Stimulated activated CD8-positive, alpha-beta memory T cell treated with anti-CD3 and anti-CD28 coated beads, Interleukin-2, amount 100 ng/mL, for 48 hours (primary cell): ENCODE data around the gene PLEKHA8.
"Not testable (repeated sequence)": the region's sequence is repeated elsewhere in the genome, so short reads cannot be mapped to it uniquely, and the experiment has no call there.

Source experiments
- DNase-seq, 2 donors: peaks; one replicate each; pipeline ENCODE4 v3.0.0-alpha.2; 2020; ENCODE audit warnings: low read depth in 2 of 2

PLEKHA8 gene

DNA sequence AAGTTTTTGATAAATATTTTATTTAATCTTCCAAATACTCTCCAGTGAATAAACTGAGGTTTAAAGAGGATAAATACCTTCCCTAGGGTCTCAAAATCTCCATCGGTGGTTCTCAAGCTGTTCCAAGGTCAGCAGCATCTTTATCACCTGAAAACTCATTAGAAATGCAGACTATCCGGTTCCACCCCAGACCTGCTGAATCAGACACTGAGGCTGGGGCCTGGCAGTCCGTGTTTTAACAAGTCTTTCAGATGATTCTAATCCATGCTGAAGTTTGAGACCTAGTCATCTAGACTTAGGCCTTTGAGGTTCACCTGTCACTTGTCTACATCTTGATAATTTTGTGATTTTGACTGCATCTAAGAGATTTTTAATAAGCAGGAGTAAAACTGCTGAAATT lies 37.5 kb downstream of the PLEKHA8 start:
- no peak for DNase-seq

DNA sequence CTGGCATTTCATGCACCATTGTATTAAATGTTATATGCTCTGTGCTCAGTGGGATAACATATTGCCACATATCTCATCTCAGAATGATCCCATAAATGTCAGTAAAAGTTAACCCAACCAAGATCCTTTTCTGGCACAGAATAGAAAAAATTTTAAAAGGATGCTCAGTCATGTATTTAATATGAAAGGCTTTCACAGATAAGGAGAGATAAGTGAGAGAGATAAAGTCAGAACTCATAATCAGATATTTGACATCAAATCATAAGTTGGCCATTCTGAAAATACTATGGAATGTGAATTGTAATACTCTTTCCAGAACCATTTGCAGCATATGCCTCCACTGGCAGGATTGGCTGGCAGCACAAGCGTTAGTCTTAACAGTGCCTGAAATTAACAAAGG lies 38.5 kb downstream of the PLEKHA8 start:
- DNase-seq: no peak

DNA sequence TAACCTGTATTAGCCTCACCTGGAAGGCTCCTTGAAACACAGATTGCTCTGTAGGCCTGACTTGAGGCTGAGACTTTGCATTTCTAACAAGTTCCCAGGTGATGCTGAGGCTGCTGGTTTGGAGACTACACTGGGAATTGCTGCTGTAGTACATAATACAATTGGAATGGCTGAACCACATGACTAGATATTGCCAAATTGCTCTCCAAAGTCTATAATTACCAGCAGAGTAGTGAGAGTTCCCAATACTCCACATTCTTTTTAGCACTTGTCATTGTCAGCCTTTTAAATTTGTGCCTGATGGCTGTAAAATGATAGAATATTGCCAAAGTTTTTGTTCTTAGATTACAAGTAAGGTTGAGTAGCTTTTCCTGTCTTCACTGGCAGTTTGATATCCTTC lies 39.9 kb downstream of the PLEKHA8 start:
- DNase-seq: no peak

DNA sequence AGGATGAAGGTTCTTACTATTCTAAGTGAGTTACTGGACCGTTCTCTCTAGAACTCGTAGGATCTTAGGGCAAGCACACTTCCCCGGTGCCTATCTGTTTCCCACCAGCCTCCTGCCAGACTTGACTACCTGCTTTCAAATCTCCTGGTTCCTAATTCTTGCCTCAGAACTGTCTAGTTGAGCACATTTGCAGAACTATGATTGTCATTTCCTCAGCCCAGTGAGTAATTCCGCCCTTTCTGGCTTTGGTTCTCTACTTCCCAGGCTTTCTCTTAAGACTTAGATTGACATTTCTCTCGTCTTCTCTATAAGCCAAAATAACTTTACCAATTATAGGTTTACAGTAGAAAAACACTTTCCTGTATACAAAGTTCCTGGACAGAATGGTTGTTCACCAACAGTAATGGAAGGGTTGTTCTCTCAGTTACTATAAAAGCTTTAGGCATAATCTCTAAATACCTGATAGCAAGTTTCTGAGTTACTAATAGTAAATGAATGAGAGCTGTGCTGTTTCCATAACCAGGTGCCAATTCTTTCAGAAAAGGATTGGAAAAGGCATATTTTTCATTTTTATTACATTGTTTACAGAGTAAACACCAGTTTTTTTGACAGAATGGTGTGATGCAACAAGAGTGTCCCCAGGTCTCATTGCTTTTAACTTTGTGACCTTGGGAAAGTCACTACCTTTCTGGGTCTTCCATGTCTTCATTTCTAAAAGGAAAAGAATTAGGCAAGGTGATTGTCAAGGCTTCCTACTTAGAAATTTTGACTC lies 41.1 kb downstream of the PLEKHA8 start:
- DNase-seq: no peak

DNA sequence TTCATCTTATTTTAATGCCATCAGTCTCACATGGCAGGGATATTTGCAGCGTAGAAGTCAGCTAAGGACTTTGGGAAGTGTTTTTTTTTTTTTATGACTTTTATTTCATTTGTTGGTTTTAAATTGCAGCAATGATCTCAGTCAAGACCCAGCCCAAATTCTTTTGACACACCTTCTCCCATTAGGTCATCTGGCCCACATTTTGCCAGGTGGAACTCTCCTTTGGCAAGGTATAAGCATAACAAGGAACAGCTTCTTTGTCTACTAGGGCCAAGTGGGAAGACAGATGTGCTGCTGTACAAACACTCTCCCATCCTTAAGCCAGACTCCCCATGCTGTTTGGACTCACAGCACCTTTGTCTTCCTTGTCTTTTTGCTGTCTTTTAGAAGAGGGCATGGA lies 41.8 kb downstream of the PLEKHA8 start:
- DNase-seq: no peak

DNA sequence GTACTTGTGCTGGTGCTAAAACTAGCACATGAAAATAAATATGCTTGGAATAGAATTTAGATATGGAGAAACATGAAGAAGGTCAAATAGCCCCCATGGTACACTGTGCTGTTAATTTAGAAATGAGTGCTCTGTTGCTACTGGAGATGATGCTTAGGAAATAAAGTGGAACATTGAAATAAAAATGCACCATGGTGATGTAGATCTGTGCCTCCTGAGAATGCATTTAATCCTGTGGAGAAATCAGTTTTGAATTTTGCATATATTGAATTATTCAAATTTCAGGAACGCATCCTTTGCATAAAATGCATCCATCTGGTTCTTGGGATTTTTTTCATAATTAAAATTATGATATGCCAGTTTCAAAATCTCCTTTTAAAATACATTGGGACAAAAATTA lies 44.5 kb downstream of the PLEKHA8 start:
- DNase-seq: no peak

DNA sequence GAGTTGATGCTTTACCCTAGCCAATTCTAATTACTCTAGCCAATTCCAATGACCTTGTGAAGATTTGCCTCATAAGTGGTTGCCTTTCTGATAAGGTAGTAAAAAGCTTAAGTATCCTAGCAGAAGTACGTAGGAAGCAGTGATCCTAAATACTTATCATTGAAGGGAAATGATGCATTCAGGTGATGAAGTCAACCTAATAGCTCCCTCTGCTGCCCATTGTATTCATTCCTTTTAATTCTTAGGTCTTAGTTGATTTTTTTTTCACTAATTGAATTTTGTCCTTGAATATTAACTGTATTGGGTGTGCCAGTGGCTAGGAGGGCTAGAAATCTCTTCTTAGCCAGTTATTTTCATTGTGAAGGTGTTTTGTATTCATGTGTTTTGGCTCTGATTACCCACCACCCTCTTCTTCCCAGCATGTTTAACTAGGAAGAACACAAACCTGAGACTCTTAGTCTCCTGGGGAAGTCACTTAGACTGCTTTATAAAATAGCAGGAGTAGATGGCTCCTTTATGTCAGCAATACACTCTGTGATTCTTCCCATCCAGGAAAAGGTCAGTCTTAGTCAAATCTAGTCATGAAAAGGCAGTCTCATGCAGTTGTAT lies 46.3 kb downstream of the PLEKHA8 start:
- no peak for DNase-seq

DNA sequence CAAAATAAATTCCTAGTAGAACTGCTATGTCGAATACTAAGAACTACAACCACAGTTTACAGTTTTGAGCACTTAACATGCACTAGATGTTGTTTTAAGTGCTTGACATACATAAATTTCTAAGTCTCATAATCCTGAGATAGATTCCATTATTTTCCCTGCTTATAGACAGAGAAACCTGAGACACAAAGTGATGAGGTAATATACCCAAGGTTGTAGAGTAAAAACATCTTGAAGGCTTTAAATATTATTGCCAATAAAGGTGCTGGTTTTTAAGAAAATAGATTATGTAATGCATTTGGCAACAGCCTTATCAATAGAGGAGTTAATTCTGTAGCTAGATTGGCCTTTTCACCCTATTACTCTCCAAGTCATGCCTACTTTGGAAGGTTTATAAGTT lies 48.2 kb downstream of the PLEKHA8 start:
- DNase-seq: no peak

DNA sequence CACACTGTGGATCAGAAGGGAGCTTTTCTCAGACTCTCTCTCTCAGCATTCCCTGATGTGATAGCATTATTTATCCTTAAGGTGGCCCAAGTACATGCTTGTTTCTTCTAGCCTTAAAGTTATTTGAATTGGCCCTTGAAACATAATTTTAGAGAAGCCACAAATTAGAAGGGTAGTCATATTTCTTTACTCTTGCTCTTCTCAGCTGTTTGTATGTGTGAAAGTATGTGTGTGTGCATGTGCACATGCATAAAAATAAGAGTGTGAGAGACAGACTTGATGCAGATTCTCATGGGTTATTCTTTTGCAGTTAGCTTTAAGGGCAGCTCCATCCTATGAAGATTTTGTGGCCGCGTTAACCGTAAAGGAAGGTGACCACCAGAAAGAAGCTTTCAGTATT lies 50.1 kb downstream of the PLEKHA8 start:
- DNase-seq: no peak

DNA sequence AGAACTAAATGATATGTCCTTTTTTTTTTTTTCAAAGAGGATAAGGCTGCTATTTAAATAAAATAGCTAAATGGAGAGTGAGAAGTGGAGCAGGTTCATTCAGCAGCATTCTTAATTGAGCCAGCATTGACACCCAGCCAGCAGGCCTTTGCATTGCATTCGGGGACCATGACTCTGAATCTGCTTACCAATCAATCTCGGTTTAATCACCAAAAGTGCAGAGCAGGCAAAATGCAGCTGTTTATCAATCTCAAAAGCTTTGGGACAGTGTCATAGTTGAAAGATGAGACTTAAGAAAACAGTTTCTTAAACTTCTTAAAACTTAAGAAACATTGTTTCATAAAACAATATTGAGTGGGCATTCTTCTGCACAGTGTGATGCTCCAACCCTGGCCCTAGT lies 51.7 kb downstream of the PLEKHA8 start:
- no peak for DNase-seq

DNA sequence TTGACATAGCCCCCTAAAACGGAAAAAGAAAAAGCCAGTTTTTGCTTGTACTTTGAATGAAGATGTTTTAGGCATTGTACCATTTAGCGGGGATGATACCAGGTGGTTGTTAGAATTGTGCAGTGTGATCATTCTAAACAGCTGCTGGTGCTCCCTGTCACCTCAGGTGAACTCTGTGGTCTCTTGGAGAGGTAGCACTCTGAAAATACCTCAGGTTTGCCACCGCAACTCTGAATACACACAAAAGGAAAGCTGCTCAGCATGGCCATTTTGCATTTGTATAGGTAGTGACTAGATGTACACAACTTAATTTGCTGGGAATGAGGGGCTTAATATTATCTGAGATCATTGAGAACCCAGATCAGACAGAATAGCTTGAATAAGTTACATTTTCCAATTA lies 52.6 kb downstream of the PLEKHA8 start:
- DNase-seq: no peak

DNA sequence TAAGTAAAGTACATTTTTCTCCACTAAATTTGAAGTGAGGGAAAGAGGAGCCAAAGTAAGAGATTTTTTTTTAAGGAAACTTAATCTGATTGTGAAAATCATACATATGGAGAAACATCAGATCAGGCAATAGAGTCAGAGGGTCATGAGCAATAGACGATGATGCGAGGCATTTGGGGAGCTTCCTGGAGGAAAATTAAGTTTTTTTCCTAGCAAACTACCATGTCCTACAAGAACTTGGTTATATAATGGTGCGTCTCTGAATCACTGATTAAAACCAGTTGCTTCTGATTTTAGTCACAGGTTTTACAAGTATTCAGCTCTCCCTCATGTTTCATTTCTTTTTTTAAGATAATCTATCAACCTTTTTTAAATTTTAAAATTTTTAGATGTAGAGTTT lies 54.5 kb downstream of the PLEKHA8 start:
- no peak for DNase-seq

DNA sequence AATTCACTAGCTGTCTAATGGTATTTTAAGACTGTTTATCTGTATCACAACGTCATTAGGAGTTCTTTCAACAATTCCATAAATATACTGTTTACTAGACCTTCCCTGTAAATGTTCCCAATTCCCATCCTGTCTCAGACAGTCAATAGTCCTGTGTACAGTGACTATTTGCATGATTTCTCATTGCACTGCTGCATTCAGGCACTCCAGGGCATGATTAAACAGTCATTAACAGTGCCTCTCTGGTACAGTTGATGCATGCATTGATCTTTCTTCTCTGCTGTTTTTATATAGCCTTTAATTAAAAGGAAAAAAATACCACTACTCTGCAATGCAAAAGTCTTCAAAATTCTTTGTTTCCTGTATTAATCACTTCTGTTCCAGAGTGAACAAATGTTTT lies 55.1 kb downstream of the PLEKHA8 start:
- DNase-seq: no peak

DNA sequence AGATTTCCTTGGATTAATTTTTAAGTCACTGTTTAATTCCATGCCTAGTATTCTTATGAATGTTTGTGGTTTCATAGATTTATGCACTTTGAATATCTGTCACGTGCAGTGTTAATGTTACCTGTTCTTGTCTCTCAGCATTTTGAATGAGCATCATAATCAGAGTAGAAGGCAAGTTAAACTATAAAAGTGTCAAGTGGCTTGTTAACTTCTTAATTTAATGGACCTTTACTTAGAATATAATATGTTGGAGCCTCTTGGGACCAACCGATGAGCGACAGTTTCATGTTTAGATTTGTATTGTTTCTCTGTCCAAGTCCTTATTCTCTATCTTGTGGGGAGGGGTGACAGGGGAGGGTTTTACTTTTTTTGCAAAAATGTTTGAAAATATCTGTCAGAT lies 56.0 kb downstream of the PLEKHA8 start:
- DNase-seq: no peak

DNA sequence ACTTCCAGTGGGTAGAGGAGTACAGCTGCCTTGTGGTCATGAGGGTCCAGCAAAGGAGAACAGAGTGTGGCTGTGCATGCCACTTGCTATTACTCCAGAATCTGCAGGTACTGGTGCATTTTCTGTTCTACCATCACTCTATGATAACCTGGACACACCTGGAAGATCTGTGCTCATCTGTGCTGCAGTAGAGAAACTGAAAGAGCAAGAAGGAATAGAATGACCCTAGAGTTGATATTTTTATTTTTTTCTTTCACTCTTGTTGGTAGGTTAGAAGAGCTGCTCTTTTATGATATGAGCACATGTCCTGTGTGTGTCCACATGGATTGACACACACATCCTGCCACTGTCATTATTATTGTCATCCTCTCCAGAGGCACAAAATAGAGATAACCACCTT lies 58.3 kb downstream of the PLEKHA8 start:
- DNase-seq: no peak

DNA sequence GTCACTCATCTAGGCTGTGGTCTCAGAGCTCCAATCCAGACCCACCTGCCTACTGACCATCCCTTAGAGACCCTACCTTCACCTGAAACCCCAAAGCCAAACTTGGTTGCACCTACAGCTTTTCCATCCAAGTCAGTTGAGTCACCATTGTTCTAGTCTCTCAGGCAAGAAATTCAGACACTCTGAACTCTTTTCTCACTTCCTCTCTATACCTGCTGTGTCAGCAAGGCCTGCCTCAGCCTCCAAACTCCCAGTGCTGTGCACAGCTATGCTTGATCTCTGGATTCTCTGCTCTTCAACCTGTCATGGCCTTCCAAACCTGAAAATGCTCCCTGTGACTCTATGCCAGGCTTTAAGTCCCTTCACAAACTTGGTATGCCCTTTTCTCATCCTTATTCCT lies 59.2 kb downstream of the PLEKHA8 start:
- no peak for DNase-seq

DNA sequence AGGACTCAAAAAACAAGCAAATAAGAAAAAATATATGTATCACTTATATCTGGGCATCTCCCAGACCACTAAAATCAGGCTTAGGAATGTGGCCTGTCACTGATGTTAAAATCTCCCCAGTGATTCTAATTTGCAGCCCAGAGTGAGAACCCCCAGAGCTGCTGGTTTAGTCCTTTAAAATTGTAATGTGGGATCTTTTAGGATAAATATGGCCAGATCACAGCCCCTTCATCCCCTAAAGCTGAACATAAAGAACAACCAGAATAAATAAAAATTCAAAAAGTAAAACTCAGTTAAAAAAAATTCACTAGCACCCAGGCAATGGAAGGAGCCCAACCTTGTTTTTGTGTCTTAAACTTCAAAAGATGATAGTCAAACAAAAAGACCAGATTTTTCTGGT lies 60.1 kb downstream of the PLEKHA8 start:
- DNase-seq: no peak

DNA sequence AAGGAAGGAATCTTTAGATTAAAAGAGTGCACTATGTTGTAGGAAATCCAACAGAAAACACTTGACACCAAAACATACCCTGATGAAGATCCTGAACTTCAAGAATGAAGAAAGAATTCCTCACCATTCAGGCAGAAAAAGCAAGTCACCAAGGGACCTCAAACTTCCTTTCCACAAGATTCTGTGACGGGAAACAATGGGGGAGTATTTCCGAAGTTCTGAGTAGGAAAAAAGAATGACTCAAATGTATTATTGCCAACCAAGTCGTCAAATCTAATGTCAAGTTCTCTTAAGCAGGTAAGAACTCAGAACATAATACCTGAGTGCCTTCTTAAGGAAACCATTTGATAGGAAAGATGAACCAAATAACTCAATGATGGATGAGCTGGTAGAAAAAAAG lies 61.9 kb downstream of the PLEKHA8 start:
- no peak for DNase-seq

DNA sequence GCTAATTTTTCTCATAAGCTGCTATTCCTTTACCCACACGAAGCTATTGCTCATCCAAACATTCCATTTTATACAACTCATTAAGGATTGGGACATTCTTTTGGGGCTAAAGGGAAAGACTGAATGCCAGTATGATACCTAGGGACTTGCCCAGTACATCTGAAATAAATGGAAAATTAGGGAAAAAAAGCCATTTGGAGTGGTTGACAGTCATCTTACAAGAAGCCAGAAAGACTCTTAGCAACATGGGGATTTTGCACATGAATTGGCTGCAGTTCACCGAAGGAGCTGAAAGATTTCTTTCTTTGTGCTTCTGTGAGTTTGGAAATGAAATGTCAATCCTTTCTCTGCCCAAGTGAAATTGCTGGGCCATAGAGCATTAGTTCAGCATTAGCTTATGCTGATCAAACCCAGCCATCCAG lies 63.3 kb downstream of the PLEKHA8 start:
- no peak for DNase-seq

DNA sequence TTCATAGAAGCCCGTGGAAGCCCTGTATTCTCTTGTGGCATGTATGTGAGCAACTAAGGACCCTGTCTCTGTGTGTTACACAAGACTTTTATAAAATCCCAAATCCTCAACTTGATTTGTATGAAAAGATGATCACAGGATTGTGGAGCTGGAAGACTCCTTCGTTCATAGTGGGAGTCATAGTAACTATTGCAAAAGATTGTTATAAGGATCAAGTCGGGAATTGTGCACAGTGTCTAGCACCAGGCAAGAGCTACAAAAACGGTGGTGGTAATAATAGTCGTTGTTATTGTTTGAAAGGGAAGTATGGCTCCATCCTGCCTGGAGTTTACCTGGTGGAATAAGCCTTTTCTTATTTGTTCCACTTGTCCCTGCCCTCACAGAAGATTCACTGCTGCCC lies 63.8 kb downstream of the PLEKHA8 start:
- no peak for DNase-seq

DNA sequence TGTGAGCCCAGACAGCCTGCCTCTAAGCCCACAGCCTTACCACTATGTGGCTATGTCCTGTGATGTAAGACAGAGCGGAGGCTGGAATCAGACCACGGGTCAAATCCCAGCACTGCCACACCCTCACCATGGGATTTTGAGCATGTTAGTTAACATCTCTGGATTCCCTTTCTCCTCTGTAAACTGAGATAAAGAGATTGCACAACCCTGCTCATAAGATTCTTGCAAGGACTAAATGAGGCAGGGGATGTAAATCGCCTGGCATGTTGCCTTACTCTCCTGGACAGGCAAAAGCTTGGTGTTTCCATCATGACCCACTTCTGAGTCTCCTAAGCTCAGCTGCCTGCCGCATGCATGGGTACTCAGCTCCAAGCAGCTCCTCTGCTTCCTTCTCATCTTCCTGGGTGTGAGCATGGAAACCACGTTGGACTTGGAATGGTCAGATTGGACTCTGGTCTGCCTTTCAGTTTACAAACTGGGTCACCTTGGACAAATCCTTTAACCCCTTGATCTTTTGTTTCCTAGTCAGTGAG lies 65.3 kb downstream of the PLEKHA8 start:
- no peak for DNase-seq

DNA sequence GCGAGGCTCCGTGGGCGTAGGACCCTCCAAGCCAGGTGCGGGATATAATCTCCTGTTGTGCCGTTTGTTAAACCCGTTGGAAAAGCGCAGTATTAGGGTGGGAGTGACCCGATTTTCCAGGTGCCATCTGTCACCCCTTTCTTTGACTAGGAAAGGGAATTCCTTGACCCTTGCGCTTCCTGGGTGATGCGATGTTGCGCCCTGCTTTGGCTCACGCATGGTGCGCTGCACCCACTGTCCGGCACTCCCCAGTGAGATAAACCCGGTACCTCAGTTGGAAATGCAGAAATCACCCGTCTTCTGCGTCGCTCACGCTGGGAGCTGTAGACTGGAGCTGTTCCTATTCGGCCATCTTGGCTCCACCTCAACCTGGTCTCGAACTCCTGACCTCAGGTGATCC lies 70.4 kb downstream of the PLEKHA8 start:
- not testable (repeated sequence) for DNase-seq

DNA sequence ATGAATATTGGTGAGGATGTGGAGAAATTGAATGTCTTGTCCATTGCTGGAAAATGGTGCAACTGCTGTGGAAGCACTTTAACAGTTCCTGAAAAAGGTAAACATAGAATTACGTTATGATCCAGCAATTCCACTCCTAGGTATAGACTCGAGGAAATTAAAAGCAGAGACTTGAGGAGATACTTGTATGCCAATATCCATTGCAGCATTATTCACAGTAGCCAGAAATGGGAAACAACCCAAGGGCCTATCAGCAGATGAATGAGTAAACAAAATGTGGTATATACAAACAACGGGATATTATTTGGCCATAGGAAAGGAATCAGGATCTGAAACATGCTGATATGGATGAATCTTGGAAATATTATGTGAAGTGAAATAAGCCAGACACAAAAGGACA lies 74.1 kb downstream of the PLEKHA8 start:
- no peak for DNase-seq

DNA sequence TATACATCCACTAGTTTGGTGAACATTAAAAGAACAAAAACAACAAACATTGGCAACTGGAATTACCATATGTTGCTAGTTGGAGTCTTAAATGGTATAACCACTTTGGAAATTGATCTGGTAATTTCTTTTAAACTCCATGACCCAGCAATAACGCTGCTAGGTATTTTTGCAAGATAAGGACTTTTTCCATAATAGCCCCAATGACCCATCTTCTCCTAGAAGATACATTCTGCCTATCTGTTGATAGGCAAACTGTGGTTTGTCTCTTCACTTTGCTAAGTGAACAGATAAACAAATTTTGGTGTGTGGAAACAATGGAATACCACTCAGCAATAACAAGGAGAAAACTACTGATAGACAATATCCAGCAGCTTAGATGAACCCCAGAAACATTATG lies 75.9 kb downstream of the PLEKHA8 start:
- no peak for DNase-seq
